IPS DF 6.9 (cell line): ENCODE results near the gene NUP153.
A peak's percentile ranks its signal among the peaks of the same experiment; 100 is the strongest.

Experiments used
- DNase-seq: peaks from one replicate; pipeline ENCODE4 v3.0.0-alpha.2; 2013; ENCODE audit warnings: low read depth, low spot score
- H3K27ac ChIP-seq: one replicate; pipeline ENCODE4 v1.5.1; 2013; ENCODE audit warnings: low read length, control low read depth
- H3K27me3 ChIP-seq: 2 replicates; pipeline ENCODE4 v1.6.1; 2013; ENCODE audit warnings: mild to moderate bottlenecking, low read length; ENCODE audit not compliant: control insufficient read depth, insufficient read depth
- H3K36me3 ChIP-seq: 2 replicates; pipeline ENCODE4 v1.6.1; 2013; ENCODE audit warnings: low read length; ENCODE audit not compliant: control insufficient read depth, insufficient read depth
- H3K4me1 ChIP-seq: 2 replicates; pipeline ENCODE4 v1.6.1; 2013; ENCODE audit warnings: low read length; ENCODE audit not compliant: control insufficient read depth, insufficient read depth
- H3K4me3 ChIP-seq: 2 replicates; pipeline ENCODE4 v1.5.1; 2013; ENCODE audit warnings: mild to moderate bottlenecking, low read length
- H3K9me3 ChIP-seq: 2 replicates; pipeline ENCODE4 v1.6.1; 2013; ENCODE audit warnings: low read length, inconsistent platforms; ENCODE audit not compliant: control insufficient read depth, insufficient read depth
- WGBS: extraction: QIAGEN DNeasy Blood & Tissue Kit; methylation state at CpG from one replicate; pipeline ENCODE4 v1.1.7; 2013; ENCODE audit warnings: mixed read lengths, missing lambda C conversion rate; ENCODE audit not compliant: insufficient read length, insufficient coverage; 5-methylcytosine and 5-hydroxymethylcytosine counted together

The NUP153 gene

DNA sequence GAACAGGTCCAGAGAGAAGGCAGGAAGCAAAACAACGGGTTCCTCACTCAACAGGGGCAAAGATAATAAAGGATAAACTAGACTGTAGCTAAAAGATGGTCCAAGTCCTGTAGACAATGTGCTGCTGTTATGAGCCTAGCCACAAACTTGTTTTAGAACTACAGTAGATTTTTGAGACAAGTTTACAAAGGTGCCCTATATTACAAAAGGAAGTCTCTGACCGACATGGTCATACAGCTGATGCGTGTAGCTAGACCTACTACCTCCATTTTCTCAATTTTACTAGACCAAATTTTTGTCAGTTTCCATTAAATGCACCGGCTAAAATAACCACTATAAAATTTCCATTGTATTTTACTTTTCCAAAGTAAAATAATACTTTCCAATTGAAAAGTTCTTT is 94.7 kb downstream of the NUP153 start:
- no peak for DNase-seq
- Histone ChIP-seq H3K4me1 (no peaks in the 10 kb centered on the region), H3K4me3 (no peak overlapping the region), H3K9me3 (no peaks in the 10 kb centered on the region), H3K27ac (no peak overlapping the region), H3K36me3 (peaks cover 2% of the 10 kb centered on the region; the same call in 1 of the 2 replicates), H3K27me3 (no peaks in the 10 kb centered on the region)
- 100% methylated on average over 1 of the region's 4 CpGs for WGBS

DNA sequence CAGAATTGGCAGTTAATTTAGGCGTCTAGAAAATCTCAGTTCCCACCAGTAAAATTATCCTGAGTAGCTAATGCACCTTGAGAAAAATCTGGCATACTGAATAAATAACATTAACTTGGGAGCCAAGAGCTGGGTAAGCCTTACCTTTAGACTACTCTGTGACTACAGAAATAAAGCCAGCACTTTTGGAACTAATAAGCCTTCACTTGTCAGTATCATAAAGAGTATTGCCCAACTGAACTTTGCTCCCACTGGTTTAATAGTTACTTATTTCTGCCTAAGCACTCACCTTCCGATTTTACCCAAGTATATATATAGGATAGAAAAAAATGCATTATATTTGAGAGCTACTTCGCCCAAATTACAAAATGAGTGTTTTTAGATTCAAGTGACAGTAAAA is 95.9 kb downstream of the NUP153 start:
- Histone ChIP-seq H3K36me3 (peaks cover under 1% of the 10 kb centered on the region; the same call in 1 of the 2 replicates), H3K9me3 (no peaks in the 10 kb centered on the region), H3K4me3 (no peak overlapping the region), H3K27ac (no peak overlapping the region), H3K27me3 (no peaks in the 10 kb centered on the region), H3K4me1 (no peaks in the 10 kb centered on the region)
- no peak for DNase-seq
- no CpG with 5 or more reads among the region's 3 CpGs for WGBS

DNA sequence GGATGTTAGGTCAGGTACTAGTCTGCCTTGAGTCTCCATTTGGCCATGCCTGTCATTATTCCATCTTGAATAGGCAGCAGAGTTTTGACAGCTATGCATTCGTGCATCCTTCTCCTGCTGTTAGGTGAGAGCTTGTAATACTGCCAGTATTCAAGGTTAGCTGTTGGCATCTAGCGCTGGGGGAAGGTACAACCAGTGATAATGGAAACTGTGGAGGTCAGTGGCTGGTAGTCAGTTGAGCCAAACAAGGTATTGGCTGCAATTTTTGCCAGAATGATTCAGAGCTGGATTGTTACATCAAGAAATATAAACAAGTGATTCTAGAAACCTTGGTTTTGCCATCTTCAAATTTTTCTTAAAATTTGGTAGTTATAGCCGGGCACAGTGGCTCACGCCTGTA is 100.1 kb downstream of the NUP153 start:
- Histone ChIP-seq H3K27me3 (no peaks in the 10 kb centered on the region), H3K9me3 (no peaks in the 10 kb centered on the region), H3K36me3 (no peaks in the 10 kb centered on the region), H3K27ac (no peak overlapping the region), H3K4me3 (no peak overlapping the region), H3K4me1 (no peaks in the 10 kb centered on the region)
- DNase-seq: no peak
- WGBS: no CpG with 5 or more reads among the region's 4 CpGs

DNA sequence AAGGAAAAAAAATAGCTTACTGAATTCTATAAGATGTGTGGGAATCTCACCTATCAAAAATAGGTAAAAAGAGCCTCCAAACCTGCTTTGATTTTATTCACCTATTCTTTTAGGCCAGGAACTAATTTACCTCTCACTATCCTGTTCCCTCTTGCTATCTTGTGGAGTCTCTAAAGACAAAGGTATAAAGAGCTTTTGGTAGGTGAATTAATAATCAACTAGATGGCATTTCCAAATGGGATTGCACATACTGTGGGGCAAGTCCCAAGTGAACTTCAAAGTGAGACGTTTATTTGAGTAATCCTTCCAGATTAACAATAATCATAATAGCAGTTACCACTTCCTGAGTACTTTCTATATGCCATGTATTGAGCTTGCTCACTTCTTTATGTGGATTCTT is 103.8 kb downstream of the NUP153 start:
- Histone ChIP-seq H3K4me3 (no peak overlapping the region), H3K9me3 (no peaks in the 10 kb centered on the region), H3K36me3 (no peaks in the 10 kb centered on the region), H3K27ac (no peak overlapping the region), H3K4me1 (no peaks in the 10 kb centered on the region), H3K27me3 (no peaks in the 10 kb centered on the region)
- no peak for DNase-seq
- no CpG with 5 or more reads among the region's 1 CpG for WGBS

DNA sequence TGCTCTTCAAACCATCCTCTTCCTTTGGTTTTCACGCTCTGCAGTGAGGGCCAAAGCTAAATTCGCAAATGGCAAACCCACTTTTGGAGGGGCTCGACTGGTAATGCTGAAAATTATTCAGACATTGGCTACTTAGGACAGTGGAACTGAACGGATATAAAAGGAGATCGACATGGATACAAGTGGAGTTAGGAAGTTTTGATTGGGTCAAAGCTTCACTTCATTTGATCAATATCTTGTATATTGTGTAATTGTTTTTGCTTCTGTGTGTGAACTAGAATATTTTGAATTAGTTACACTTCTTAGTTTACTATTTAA is 105.4 kb downstream of the NUP153 start:
- Histone ChIP-seq H3K9me3 (no peaks in the 10 kb centered on the region), H3K27me3 (no peaks in the 10 kb centered on the region), H3K4me3 (peak overlapping the region; percentile 66; the same call in 1 of the 2 replicates), H3K36me3 (no peaks in the 10 kb centered on the region), H3K4me1 (no peaks in the 10 kb centered on the region), H3K27ac (no peak overlapping the region)
- no CpG with 5 or more reads among the region's 5 CpGs for WGBS
- DNase-seq: no peak

DNA sequence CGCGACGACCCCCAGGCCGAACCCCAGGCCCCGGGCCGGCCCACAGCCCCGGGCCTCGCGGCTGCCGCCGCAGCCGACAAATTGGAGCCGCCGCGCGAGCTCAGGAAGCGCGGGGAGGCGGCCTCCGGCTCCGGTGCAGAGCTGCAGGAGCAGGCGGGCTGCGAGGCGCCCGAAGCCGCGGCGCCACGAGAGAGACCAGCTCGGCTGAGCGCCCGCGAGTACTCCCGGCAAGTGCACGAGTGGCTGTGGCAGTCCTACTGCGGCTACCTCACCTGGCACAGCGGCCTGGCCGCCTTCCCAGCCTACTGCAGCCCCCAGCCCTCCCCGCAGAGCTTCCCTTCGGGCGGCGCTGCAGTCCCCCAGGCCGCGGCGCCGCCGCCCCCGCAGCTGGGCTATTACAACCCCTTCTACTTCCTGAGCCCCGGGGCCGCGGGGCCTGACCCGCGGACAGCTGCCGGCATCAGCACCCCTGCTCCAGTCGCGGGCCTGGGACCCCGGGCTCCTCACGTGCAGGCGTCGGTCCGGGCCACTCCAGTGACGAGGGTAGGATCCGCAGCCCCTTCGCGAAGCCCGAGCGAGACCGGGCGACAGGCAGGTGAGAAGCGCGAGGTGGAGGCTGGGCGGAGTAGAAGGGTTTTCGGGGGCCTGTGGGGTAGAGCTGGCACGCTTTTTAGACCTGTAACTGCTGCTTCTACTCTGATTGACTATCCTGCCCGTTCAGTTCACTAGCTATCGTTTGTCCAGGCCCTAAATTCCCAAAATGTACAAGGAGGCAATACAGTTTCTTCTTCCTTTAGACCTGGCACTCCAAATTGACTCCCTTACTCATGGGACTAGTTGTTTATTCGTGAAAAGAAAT is 106.0 kb downstream of the NUP153 start:
- Histone ChIP-seq H3K4me1 (no peaks in the 10 kb centered on the region), H3K27me3 (no peaks in the 10 kb centered on the region), H3K27ac (no peak overlapping the region), H3K36me3 (no peaks in the 10 kb centered on the region), H3K9me3 (no peaks in the 10 kb centered on the region), H3K4me3 (peak overlapping the region; percentile 66)
- DNase-seq: no peak
- no CpG with 5 or more reads among the region's 77 CpGs for WGBS

DNA sequence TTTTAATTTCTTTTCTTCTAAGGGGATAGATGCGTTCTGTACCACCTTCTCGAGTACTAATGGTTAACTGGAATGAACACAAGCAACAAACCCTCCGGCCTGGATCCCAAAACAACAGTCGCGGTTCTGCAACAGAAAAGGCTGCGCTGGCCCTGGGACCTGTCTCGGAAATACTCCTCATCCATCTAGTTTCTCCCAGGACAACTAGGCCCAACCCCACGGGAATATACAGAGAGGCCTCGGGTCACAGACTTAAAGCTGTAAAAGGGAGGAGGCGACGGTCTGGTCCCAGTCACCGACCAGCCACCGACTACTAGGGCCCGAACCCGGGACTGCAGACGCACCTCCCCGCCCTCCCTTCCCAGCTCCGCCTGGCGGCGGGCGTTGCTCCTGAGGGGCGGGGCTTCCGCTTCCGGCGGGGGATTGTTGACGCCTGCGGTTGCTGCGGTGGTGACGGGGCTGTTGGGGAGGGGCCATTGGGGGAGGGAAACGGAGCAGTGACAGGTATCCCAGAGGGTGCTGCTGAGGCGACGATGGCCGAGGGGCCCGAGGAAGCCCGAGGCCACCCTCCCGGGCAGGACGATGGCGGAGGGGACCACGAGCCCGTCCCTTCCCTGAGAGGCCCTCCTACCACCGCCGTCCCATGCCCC is 106.7 kb downstream of the NUP153 start, which contains the start of gene FAM8A1:
Gene FAM8A1, plus strand, starts transcription at position 426 of the 650 bp plus-strand sequence. Its CDS starts 108 bp downstream, at position 534.
- peak; percentile 90 for DNase-seq
- H3K4me1 ChIP-seq: no peaks in the 10 kb centered on the region
- H3K9me3 ChIP-seq: no peaks in the 10 kb centered on the region
- H3K4me3 ChIP-seq: peak within 1 kb of the TSS; percentile 66
- H3K36me3 ChIP-seq: no peaks in the 10 kb centered on the region
- H3K27ac ChIP-seq: no peak within 1 kb of the TSS
- H3K27me3 ChIP-seq: no peaks in the 10 kb centered on the region
- no CpG with 5 or more reads among the region's 42 CpGs for WGBS

DNA sequence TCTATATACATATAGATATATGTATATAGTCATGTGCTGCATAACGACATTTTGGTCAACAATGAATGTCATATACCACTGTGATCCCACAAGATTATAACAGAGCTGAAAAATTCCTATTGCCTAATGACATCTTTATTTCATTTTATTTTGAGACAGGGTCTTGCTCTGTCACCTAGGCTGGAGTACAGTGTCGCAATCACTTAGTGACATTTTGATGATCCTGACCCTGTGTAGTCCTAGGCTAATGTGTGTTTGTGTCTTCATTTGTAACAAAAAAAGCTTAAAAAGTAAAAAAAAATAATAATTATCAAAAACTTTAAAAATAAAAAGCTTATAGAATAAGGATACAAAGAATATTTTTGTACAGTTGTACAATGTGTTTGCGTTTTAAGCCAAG is 110.6 kb downstream of the NUP153 start:
- DNase-seq: no peak
- WGBS: no CpG with 5 or more reads among the region's 3 CpGs
- Histone ChIP-seq H3K27ac (no peak overlapping the region), H3K4me3 (no peak overlapping the region), H3K4me1 (no peaks in the 10 kb centered on the region), H3K9me3 (no peaks in the 10 kb centered on the region), H3K36me3 (no peaks in the 10 kb centered on the region), H3K27me3 (no peaks in the 10 kb centered on the region)

DNA sequence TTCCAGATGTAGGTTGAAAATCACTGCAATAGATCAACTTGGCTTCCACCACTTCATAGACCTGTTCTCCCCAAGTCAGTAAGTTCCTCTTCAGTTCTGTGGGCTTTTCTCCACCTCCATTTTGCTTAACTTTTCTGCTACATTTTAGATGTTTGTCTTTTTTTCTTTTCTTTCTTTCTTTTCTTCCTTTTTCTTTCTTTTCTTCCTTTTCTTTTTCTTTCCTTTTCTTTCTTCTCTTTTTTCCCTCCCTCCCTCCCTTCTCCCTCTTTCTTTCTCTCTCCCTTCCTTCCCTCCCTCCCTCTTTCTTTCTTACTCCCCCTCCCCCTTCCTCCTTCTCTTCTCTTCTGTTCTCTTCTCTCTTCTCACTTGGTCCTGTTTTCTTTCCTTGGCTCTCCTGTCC is 113.5 kb downstream of the NUP153 start:
- Histone ChIP-seq H3K36me3 (no peaks in the 10 kb centered on the region), H3K4me3 (no peak overlapping the region)

DNA sequence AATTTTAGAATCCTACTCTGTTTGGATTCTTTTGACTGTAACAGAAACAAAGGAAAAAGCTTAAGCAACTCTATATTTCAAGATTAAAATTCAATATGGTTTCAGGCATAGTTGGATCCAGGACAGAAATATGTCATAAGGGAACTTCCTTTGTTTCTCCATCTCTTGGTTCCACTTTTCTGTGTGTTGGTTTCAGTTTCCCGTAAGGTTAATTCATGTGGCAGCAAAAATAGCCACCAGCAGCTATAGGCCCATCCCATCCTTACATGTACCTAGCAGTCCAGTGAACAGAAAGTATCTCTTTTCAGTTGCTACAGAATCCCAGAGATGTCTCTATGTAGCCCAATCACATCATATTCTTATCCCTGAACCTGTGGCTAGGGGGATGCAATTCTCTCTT is 115.4 kb downstream of the NUP153 start:
- Histone ChIP-seq H3K4me1 (no peaks in the 10 kb centered on the region), H3K36me3 (no peaks in the 10 kb centered on the region), H3K4me3 (no peak overlapping the region), H3K27me3 (no peaks in the 10 kb centered on the region), H3K27ac (no peak overlapping the region), H3K9me3 (no peaks in the 10 kb centered on the region)
- DNase-seq: no peak
- no CpG with 5 or more reads among the region's 1 CpG for WGBS

More for the DNA sequence above, 113.5 kb downstream of the NUP153 start:
- Histone ChIP-seq H3K27ac (no peak overlapping the region), H3K9me3 (no peaks in the 10 kb centered on the region), H3K27me3 (no peaks in the 10 kb centered on the region), H3K4me1 (no peaks in the 10 kb centered on the region)
- DNase-seq: no peak
